GM21723 (cell line): ENCODE measurements around the gene NPEPL1.

Source experiments
- ATAC-seq: cut with Tn5 transposase; IDR thresholded peaks from one replicate; pipeline ENCODE4 v1.9.1; 2021; ENCODE audit warnings: mild to moderate bottlenecking, moderate library complexity; ENCODE audit not compliant: unreplicated experiment

NPEPL1 gene

DNA sequence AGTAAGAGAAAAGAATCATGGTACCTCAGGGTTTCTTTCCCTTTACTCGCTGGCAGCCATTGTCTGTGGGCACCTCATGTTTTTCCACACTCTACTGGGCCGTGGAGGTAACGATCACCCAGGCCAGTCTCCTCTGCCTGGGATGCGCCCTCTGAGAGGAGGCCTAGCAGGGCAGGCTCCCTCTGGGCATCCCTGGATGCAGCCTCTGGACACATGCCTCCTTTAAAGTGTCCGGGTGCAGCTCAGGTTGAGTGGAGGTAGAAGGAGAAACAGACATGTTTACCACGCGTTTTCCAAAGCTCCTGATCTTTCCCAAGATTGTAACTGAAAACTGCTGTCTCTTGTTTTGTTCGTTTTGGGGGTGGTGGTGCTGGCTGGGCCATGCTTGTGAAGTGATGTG, 13.8 kb upstream of the NPEPL1 start:
- no peak for ATAC-seq

DNA sequence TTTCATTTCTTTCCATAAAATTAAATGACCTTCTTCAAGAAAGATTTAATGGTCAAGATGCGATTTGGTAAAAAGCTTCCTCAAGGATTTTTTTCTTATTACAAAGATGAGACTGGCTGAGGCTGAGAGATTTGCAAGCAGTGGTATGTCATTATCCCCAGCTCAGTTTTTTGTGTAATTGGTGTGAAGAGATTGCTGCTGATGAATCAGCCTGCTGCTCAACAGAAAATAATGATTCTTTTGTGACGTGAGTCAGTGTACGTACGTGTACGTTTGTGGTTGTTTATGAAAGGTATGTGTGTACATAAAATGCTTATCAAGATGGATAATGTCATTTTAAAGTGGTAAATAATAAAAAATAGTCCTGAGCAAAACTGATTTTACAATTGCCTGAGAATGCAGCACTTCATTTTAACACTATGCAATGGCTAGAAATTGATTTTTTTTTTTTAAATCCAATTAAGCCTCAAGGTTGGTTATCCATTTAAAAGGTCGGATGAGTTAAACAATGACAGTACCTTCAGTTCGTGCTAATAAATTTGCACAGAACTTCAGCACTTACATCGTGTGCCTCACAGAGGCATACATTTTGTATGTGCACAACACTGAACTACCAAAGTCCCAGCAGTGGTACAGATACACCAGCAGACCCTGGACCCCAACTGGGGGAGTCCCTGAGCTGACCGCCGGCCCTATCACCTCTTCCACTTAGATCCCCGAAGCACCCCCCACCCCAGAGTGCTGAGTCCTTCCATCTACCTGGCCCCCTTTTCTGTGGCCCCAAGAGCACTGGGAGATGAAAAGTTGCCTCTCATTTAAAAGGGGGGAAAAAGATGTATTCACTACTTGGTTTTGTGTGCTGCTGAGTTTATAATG, 9.7 kb upstream of the NPEPL1 start:
- no peak for ATAC-seq

DNA sequence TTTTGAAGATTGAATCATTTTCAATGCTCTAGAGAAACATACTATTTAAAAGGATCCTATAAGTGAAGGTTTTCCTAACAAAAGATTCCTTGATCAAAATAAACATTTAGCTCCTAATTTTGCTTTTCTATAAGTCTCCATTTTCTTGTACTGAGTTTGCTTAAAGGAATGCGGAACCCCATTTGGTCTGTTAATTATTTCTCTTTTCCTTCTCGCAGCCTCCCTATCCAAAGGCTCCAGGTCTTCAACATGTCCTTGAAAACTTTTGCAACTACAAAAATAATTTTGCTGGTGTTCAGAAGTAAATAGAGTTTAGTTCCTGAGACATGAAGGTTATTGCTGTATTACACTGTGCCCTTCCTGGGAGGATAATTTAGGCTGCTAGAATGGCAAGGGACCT, 8.3 kb upstream of the NPEPL1 start:
- no peak for ATAC-seq

DNA sequence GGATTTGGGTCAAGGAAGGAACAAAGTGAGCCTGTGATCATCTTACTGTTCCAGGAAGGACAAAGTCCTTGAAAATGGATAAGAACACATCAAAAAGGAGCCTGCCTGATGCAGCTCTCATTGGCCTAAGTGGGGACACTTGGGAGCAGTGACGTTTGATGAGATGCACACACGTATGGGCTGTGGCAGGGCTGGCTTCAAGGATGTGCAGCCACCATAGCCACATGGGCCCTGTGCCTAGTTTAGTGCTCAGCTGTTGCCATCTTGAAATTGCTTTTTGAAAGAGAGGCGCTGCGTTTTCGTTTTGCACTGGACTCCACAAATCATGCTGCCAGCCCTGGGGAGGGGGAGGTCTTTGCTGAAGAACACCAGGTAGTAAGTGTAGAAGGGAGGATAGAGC, 6.6 kb upstream of the NPEPL1 start:
- ATAC-seq, result no peak

DNA sequence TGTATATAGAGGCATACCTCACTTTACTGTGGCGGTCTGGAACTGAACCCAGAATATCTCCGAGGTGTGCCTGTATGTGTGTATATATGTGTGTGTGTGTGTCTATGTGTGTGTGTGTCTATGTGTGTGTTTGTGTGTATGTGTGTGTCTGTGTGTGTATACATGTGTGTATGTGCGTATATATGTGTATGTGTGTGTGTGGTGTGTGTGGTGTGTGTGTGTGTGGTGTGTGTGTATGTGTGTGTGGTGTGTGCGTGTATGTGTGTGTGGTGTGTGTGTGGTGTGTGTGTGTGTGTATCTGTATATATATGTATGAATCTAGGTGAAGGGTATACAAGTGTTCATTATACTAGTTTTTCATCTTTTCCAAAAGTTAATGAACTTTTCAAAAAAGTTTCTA, 4.2 kb upstream of the NPEPL1 start:
- ATAC-seq, result no peak

DNA sequence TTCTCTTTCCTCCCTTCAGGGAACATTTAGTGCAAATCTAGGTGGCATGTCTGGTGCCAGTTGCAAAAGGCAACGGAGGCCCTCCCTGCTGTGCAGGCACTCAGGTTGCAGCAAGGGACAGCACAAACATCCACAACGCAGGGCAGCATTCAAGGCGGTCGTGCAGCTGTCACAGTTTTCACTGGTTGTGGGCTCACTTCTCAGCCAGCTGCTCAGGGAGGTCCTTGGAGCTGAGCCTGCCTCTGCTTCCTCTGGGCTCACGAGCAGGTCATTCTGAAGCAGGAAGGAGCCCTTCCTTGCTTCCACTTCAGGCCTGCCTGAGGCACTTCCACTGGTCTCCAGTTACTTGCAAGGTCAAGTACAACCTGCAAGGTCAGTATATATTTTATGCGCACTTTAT, 3.8 kb upstream of the NPEPL1 start:
- ATAC-seq, result no peak

DNA sequence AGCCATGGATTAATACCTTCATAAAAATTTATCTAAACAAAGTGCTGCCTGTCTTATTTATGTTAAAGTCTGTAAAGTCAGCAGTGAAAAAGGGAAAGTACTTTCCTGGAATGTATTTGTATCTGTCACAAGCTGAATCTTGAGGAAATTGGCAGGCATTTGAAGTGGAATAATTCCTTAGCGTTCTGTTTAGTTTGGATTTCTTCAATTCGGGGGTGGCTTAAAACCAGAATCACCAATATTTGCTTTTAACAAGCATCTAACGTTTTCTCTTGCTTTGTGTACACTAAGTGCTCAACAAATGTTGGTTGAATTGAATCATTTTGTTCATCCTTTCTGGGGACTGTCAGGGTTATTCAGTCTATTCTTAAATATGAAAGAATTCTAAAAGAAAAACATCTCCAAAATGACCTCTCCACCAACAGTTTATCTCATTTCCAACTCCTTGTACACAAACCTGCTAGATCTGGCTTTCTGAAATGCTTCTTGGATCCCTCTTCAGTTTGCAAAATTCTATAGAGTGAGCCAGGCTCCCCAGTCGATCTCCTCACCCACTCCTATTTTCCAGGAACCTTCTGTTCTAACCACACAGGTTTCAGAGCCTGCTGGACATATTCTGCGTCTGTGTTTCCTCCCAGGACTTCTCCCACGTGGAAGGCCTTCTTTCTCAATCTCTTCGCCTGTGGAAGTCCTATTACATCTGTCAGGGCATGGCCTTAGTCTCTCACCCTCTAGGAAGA, 2.0 kb upstream of the NPEPL1 start:
- no peak for ATAC-seq

DNA sequence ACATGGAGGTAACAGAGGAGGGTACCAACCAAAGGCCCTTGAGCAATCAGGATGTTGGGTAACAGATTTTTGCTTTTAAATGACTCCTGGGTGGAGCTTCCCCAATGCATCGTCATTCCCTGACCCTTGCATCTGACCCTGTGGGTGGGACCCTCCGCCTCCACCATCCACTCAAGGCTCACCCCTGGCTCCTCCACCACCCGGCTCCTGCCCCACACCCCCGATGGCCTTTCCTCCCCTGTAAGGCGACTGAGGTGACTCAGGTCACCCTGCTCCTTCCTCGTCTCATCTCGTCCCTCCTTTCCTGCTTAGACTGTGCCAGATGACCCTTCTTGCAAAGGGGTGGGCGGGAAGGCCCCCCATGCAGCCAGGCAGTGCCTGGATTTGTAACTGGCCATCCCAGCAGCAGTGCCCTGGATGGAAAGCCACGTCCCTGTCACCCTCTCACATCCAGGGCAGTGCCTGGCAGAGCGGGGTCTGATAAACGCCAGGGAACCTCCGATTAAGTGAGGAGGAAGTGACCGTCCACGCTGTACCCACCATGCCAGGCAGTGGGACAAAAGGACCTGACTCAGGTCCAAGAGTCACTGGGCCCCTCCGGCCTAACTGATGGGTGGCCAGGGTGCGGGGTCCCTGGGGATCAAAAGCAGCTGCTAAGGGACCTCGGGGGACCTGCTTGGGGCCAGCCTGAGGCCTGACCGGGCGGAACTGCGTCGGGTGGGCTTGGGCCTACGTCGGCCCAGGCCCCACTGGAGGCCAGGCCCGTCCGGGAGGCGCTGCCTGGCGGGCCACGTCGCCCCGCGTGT, 624 bp upstream of the NPEPL1 start:
- no peak for ATAC-seq

DNA sequence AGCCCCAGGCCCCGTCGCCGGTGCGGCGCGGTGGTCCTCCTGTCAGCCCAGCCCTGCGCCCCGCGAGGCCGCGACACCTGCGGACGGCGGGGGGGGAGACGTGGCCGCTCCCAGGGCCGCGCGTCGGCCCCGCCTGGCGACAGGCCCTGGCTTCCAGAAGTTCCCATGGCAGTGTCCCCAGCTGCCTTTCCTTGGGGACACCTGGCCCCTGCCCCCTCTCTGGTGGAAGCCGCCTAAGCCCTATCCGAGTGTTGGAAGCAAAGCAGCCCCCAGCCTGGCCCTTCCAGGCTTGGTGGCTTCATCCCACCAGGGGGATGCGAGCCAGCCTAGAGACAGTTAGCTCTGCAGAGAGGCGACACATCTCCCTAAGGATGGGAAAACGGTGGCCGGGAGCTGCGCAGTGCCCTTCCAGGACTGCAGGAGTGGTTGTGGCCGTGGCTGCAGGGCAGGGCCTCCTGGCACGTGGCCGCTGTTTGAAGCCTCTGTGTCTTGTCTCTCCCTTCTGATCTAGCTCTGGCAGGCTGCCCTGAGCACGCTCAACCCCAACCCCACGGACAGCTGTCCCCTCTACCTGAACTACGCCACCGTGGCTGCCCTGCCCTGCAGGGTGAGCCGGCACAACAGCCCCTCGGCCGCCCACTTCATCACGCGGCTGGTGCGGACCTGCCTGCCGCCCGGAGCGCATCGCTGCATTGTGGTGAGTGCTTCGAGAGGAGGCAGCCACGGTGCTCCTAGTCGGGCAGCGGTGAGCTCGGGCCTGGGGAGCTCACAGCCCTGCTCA, 816 bp downstream of the NPEPL1 start:
- ATAC-seq, result no peak

DNA sequence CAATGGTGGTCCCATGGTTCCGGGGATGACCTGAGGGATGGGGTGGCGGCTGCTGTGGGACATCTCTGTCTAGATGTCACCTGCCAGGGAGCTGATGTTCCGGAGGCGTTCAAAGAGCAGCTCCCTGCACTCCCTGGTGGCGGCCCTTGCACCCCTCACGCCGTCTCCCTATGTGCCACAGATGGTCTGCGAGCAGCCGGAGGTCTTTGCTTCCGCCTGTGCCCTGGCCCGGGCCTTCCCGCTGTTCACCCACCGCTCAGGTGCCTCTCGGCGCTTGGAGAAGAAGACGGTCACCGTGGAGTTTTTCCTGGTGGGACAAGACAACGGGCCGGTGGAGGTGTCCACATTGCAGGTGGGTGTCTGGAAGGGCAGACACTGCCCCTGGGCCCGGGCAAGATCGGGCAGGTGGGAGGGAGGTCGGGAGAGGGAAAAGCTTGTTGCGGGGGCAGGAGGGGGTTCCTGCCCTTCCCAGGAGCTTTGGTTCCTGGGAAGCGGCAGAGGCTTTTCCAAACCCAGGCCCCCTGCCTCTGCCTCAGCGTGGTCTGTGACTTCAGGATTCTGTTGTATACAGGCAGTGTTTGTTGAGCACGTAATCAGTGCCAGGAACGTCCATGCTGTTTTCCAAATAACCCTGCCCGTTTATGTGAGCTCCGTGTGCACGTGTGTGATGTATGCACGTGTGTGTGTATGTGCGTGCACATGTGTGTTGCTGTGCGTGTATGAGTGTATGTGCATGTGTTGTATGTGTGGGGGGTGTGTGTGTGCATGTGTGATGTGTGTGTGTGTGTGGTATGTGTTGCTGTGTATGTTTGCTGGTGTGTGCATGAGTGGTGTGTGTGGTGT, 1.9 kb downstream of the NPEPL1 start:
- ATAC-seq, result no peak

DNA sequence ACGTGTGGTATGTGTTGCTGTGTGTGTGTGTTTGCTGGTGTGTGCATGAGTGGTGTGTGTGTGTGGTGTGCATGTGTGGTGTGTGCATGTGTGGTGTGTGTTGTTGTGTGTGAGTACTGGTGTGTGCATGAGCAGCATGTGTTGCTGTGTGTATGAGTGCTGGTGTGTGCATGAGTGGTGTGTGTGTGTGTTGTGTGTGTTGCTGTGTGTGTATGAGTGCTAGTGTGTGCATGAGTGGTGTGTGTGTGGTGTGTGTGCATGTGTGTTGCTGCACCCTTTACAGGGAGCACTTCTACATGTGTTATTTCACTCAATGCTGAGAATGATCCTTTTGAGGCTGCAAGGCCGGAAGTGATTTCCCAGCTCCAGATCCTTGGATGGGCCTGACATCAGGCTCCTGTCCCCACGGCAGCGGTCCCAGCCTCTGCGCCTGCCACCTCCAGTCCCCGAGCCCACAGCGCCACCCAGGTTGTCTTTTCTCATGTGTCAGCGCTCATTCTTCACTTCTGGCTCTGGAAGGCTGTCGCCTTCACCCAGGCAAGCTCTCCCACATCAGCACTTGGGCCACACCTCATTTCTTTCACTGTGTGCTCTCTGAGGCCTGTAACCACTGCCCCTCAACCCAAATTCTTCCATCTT, 2.6 kb downstream of the NPEPL1 start:
- no peak for ATAC-seq

DNA sequence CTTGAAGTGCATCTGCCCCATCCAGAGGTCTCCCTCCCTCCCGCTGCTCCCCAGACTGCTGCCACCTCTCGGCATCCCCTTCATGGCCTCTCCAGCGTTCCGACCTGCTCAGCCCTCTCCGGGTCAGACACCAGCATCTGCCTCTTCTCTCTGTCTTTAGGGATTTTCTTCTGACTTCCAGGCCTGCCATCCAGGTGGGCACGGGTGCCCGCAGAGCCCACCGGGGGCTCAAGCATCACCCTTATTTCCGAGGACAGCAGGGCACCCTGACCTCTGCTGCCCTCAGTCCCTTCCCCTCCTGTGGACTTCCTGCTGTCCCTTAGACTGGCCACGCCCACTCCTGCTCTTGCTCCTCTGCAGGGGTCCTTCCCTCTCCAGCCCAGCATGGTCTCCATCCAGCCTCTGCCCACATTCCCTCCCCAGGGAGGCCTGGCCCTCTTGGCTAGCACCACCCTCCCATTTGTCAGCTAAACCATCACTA, 3.3 kb downstream of the NPEPL1 start:
- ATAC-seq, result no peak

DNA sequence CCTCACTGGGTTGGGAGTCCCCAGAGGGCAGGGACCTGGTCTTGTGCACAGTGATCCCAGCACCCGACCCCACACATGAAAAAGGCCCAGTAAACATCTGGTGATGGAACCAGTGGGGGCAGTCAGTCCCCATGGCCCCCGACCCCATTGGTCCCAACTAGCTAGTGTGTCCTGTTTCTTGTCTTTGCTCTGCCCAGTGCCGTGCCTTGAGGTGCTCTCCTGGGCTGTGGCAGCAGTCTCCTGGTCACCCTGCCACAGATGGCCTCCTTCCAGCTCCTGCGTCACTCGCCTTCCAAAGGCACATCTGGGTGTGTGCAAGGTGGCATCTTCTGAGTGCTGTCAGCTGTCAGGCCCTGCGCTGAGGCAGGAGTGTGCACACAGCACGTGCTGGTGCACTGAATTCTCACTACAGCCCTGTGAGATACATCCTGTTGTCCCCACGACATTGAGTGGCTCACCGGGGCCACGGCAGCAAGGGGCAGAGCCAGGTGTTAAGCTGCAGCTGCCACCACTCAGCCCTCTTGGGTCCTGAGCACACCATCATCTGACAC, 3.9 kb downstream of the NPEPL1 start:
- no peak for ATAC-seq

DNA sequence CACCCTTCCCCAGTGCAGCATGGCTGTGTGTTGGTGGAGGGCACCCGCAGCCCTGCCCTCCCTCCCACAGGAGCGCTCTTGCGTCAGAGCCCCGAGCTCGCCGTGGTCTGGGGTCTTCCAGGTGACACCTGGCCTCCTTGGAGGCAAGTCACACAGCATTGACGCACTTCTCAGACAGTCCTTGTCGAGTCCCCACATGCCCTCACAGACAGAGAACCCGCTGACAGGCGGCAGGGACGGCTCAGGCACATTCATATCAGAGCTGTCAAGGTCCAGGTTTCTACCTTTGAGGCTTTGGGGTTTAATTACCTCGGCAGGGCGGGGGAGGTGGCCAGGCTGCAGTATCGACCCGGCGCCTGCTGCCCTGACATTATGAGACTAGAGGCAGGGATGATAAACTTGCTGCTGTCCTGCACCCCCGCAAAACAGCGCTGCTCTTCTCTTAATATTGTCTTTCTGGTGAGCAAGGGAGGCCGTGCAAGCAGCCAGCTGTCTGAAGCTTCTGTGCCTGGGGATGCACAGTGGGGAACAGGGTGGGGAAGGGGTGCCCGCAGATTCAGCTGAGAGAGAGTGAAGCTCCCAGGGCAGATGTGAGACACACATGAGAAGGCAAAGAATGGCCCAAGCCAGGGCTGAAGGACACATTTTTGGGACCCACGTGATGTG, 4.7 kb downstream of the NPEPL1 start:
- ATAC-seq, result no peak

DNA sequence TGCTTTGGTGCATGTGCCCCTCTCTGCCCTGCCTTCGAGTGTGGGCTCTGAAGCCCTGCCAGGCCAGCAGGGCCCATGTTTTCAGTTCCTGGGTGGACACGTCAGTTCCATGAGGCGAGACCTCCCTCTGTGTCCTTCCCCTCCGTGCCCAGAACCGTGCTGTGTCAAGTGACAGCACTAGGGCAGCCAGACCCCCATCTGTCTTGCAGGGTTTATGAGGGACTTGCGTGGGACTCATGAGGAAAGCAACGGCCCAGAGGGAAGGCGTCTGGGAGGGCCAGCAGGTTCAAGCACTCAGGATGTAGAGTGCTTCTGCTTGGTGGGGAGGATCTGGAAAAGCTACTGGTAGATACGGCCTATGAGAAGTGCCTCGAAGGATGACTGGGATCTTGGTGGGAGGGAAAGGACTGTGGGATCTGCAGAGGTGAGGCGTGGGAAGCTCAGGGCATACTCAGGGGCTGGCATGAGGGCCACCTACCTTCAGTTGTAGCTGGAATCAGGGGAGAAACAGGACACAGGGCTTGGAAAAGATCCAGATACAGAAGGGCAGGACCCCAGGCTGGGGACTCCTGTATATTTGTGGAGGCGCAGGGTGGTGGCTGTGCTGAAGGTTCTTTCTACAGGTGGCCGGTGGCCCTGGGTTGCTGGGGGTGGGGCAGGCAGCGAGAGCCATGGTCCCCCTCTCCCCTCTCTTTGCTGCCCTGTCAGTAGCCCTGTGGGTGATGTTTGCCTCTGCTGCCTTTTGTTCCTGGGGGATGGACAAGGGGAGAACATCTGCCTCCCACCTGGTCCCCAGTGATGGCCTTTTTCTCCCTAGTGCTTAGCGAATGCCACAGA, 5.5 kb downstream of the NPEPL1 start:
- ATAC-seq, result no peak

DNA sequence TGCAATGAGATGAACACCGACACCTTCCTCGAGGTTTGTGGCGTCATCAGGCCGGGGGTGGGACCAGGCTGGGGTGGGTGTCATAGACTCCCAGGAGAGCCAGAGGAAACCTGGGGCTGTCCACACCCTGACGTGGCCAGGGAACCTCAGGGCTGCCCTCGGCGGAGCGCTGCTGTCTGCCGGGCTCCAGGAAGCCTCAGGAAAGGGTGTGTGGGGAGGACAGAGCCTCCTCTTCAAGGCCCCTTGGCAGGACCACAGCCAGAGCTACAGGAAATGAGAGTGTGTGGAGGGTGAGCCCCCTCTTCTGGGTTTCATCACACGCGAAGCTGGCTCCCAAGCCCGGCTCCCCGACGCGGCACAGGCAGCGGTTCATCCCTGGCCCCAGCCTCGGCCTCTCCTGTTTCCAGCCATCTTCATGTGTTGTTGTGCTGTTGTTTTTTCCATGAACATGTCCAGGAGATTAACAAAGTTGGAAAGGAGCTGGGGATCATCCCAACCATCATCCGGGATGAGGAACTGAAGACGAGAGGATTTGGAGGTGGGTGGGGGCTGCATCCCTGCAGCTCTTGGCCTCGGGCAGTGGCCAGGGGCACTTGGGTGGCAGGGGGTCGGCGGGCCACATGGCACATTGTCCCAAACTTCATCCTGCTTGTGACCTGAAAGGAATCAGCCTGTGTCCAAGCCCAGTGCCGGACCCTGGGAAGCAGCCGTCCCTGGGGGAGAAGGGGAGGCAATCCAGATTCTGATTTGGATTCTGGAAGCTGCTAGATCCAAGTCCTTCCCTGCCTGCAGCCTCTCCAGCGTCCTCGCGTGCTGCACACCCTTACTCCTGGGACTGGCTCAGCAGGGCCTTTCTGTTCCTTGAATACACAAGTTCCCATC, 6.4 kb downstream of the NPEPL1 start:
- ATAC-seq, result no peak
